Mesenchymal stem cell (in vitro differentiated cells and primary cell): ENCODE measurements around the gene MGAT5B.

Source experiments
- DNase-seq: peaks from one replicate; pipeline ENCODE4 v3.0.0-alpha.2; 2013
- H2AFZ ChIP-seq: one replicate; pipeline ENCODE4 v1.6.1; 2013; ENCODE audit warnings: low read depth, mild to moderate bottlenecking, control low read depth, inconsistent platforms, low read length, moderate library complexity
- H2AK5ac ChIP-seq: 2 replicates; pipeline ENCODE4 v1.6.1; 2013; ENCODE audit warnings: low read length, moderate library complexity, mild to moderate bottlenecking, inconsistent platforms; ENCODE audit not compliant: severe bottlenecking
- H2BK120ac ChIP-seq: one replicate; pipeline ENCODE4 v1.6.1; 2013; ENCODE audit warnings: low read depth, mild to moderate bottlenecking, inconsistent platforms, low read length, moderate library complexity
- H2BK12ac ChIP-seq, 2 experiments: one replicate each; pipeline ENCODE4 v1.6.1; 2013; ENCODE audit warnings: inconsistent platforms in 2 of 2, low read length in 2 of 2, mild to moderate bottlenecking in 2 of 2, moderate library complexity in 2 of 2, control low read depth in 1 of 2
- H2BK15ac ChIP-seq: one replicate; pipeline ENCODE4 v1.6.1; 2013; ENCODE audit warnings: mild to moderate bottlenecking, low read depth, inconsistent platforms; ENCODE audit not compliant: poor library complexity, severe bottlenecking
- H2BK5ac ChIP-seq: 2 replicates; pipeline ENCODE4 v1.6.1; 2013; ENCODE audit warnings: low read depth, mild to moderate bottlenecking, low read length, control low read depth, inconsistent platforms; ENCODE audit not compliant: poor library complexity, severe bottlenecking
- H3K14ac ChIP-seq, 2 experiments: one replicate each; pipeline ENCODE4 v1.6.1; 2013; ENCODE audit warnings: inconsistent platforms in 2 of 2, low read length in 2 of 2, control low read depth in 1 of 2, mild to moderate bottlenecking in 1 of 2, moderate library complexity in 1 of 2
- H3K18ac ChIP-seq, 2 experiments: one replicate each; pipeline ENCODE4 v1.6.1; 2013; ENCODE audit warnings: inconsistent platforms in 2 of 2, low read length in 2 of 2, control low read depth in 1 of 2, low read depth in 1 of 2, mild to moderate bottlenecking in 1 of 2
- H3K23ac ChIP-seq, 2 experiments: one replicate each; pipeline ENCODE4 v1.6.1; 2013; ENCODE audit warnings: inconsistent platforms in 2 of 2, low read length in 2 of 2, mild to moderate bottlenecking in 2 of 2, moderate library complexity in 2 of 2, control low read depth in 1 of 2
- H3K27ac ChIP-seq: 2 replicates; pipeline ENCODE4 v1.5.1; 2013; ENCODE audit warnings: mild to moderate bottlenecking, moderate library complexity, low read length, control low read depth, inconsistent platforms; ENCODE audit not compliant: poor library complexity, severe bottlenecking
- H3K27me3 ChIP-seq, 2 experiments: 2 replicates each; pipeline versions ENCODE4 v1.6.1 to v1.7.0; 2013; ENCODE audit warnings: low read length in 2 of 2, mild to moderate bottlenecking in 2 of 2, moderate library complexity in 2 of 2, control low read depth in 1 of 2, inconsistent platforms in 1 of 2; ENCODE audit not compliant: control insufficient read depth in 1 of 2, insufficient read depth in 1 of 2
- H3K36me3 ChIP-seq, 2 experiments: 2 replicates each; pipeline versions ENCODE4 v1.6.1 to v1.7.0; 2013; ENCODE audit warnings: low read length in 2 of 2, control low read depth in 1 of 2, inconsistent platforms in 1 of 2, low read depth in 1 of 2, mild to moderate bottlenecking in 1 of 2; ENCODE audit not compliant: insufficient read depth in 2 of 2, control insufficient read depth in 1 of 2
- H3K4ac ChIP-seq, 2 experiments: one replicate each; pipeline ENCODE4 v1.6.1; 2013; ENCODE audit warnings: inconsistent platforms in 2 of 2, low read length in 2 of 2, mild to moderate bottlenecking in 2 of 2, moderate library complexity in 2 of 2, control low read depth in 1 of 2, low read depth in 1 of 2
- H3K4me1 ChIP-seq: 2 replicates; pipeline ENCODE4 v1.6.1; 2013; ENCODE audit warnings: low read depth, low read length, control low read depth; ENCODE audit not compliant: control insufficient read depth, insufficient read depth
- H3K4me2 ChIP-seq: 2 replicates; pipeline ENCODE4 v1.6.1; 2013; ENCODE audit warnings: low read length, mild to moderate bottlenecking, inconsistent platforms; ENCODE audit not compliant: poor library complexity, severe bottlenecking
- H3K4me3 ChIP-seq, 2 experiments: 2 replicates each; pipeline versions ENCODE4 v1.5.1 to v1.7.0; 2013; ENCODE audit warnings: low read length in 2 of 2, mild to moderate bottlenecking in 2 of 2, control low read depth in 1 of 2, low read depth in 1 of 2; ENCODE audit not compliant: insufficient read depth in 1 of 2
- H3K79me1 ChIP-seq: replicated peaks from 2 replicates; pipeline ENCODE4 v1.6.1; 2013; ENCODE audit warnings: mild to moderate bottlenecking, control low read depth, low read length, inconsistent platforms; ENCODE audit not compliant: poor library complexity, severe bottlenecking
- H3K9ac ChIP-seq: 2 replicates; pipeline ENCODE4 v1.7.0; 2013; ENCODE audit warnings: mild to moderate bottlenecking, low read length, moderate library complexity
- H3K9me3 ChIP-seq: 2 replicates; pipeline ENCODE4 v1.7.0; 2013; ENCODE audit warnings: mild to moderate bottlenecking, low read length; ENCODE audit not compliant: control insufficient read depth
- H4K8ac ChIP-seq: one replicate; pipeline ENCODE4 v1.6.1; 2013; ENCODE audit warnings: inconsistent platforms, mild to moderate bottlenecking, low read length, moderate library complexity
- H4K91ac ChIP-seq: one replicate; pipeline ENCODE4 v1.6.1; 2013; ENCODE audit warnings: mild to moderate bottlenecking, low read length, inconsistent platforms
- WGBS: methylation state at CpG from one replicate; pipeline ENCODE4 v1.1.7; 2013; ENCODE audit warnings: mixed read lengths; 5-methylcytosine and 5-hydroxymethylcytosine counted together

The MGAT5B gene

GRCh38 chr17:76986365-76986764 lies 118.2 kb downstream of the MGAT5B start:
- DNase-seq, result no peak
- Histone ChIP-seq H3K79me1 (no peaks in the 10 kb centered on the region), H3K18ac (no peak overlapping the region), H4K8ac (no peak overlapping the region), H2BK12ac (no peak overlapping the region), H2BK120ac (no peak overlapping the region), H3K27ac (no peak overlapping the region), H2AFZ (no peak overlapping the region), H2BK15ac (no peak overlapping the region), H3K23ac (no peak overlapping the region), H2BK5ac (no peak overlapping the region), H3K4me1 (no peaks in the 10 kb centered on the region), H3K14ac (no peak overlapping the region), H3K4me3 (peak overlapping the region in 1 of 2 experiments; percentile 1), H3K9me3 (no peaks in the 10 kb centered on the region), H4K91ac (no peak overlapping the region), H2AK5ac (no peak overlapping the region), H3K9ac (no peak overlapping the region), H3K4ac (no peak overlapping the region), H3K4me2 (no peak overlapping the region), H3K36me3 (no peaks in the 10 kb centered on the region), H3K27me3 (peaks cover 55 to 63% of the 10 kb centered on the region in 2 experiments)
- 83% methylated on average over 7 of the region's 8 CpGs for WGBS

GRCh38 chr17:76987486-76988093 lies 119.4 kb downstream of the MGAT5B start:
- Histone ChIP-seq H2BK120ac (no peak overlapping the region), H2BK5ac (no peak overlapping the region), H2AK5ac (no peak overlapping the region), H3K36me3 (no peaks in the 10 kb centered on the region), H4K91ac (no peak overlapping the region), H3K14ac (no peak overlapping the region), H3K4me3 (no peak overlapping the region), H3K9me3 (no peaks in the 10 kb centered on the region), H3K23ac (no peak overlapping the region), H2BK15ac (no peak overlapping the region), H2AFZ (no peak overlapping the region), H3K79me1 (no peaks in the 10 kb centered on the region), H3K27me3 (peaks cover 53 to 64% of the 10 kb centered on the region in 2 experiments), H2BK12ac (no peak overlapping the region), H3K4me1 (no peaks in the 10 kb centered on the region), H3K9ac (no peak overlapping the region), H3K27ac (no peak overlapping the region), H3K18ac (no peak overlapping the region), H4K8ac (no peak overlapping the region), H3K4me2 (no peak overlapping the region), H3K4ac (no peak overlapping the region)
- DNase-seq, result no peak
- 76% methylated on average over 15 of the region's 15 CpGs for WGBS

- Histone ChIP-seq H3K4me1 (no peaks in the 10 kb centered on the region), H2BK5ac (no peak overlapping the region), H3K14ac (no peak overlapping the region), H2AFZ (no peak overlapping the region), H2BK120ac (no peak overlapping the region), H3K27me3 (peaks cover 50 to 63% of the 10 kb centered on the region in 2 experiments), H3K4ac (no peak overlapping the region), H3K18ac (no peak overlapping the region), H3K79me1 (no peaks in the 10 kb centered on the region), H3K9me3 (no peaks in the 10 kb centered on the region), H3K36me3 (no peaks in the 10 kb centered on the region), H3K4me3 (no peak overlapping the region), H4K8ac (no peak overlapping the region), H3K9ac (no peak overlapping the region), H3K23ac (no peak overlapping the region), H4K91ac (no peak overlapping the region), H2BK15ac (no peak overlapping the region), H2AK5ac (no peak overlapping the region), H2BK12ac (no peak overlapping the region), H3K4me2 (no peak overlapping the region), H3K27ac (no peak overlapping the region)
- 89% methylated on average over 8 of the region's 13 CpGs for WGBS
- no peak for DNase-seq
These were observed 120.6 kb downstream of the MGAT5B start for GRCh38 chr17:76988796-76989195.

GRCh38 chr17:76989519-76989918 lies 121.3 kb downstream of the MGAT5B start:
- Histone ChIP-seq H3K27ac (no peak overlapping the region), H3K14ac (peak overlapping the region in 1 of 2 experiments; percentile 11), H2BK15ac (no peak overlapping the region), H2BK120ac (no peak overlapping the region), H4K91ac (no peak overlapping the region), H2BK5ac (no peak overlapping the region), H2BK12ac (no peak overlapping the region), H2AK5ac (no peak overlapping the region), H3K9me3 (no peaks in the 10 kb centered on the region), H3K18ac (no peak overlapping the region), H3K36me3 (no peaks in the 10 kb centered on the region), H3K27me3 (peaks cover 57 to 64% of the 10 kb centered on the region in 2 experiments), H3K4ac (no peak overlapping the region), H4K8ac (no peak overlapping the region), H3K9ac (no peak overlapping the region), H3K4me2 (no peak overlapping the region), H3K4me3 (no peak overlapping the region), H3K23ac (no peak overlapping the region), H3K4me1 (no peaks in the 10 kb centered on the region), H3K79me1 (no peaks in the 10 kb centered on the region), H2AFZ (no peak overlapping the region)
- DNase-seq, result no peak
- 88% methylated on average over 5 of the region's 5 CpGs for WGBS
